ENCODE measurements around the gene SIK3.

DNA sequence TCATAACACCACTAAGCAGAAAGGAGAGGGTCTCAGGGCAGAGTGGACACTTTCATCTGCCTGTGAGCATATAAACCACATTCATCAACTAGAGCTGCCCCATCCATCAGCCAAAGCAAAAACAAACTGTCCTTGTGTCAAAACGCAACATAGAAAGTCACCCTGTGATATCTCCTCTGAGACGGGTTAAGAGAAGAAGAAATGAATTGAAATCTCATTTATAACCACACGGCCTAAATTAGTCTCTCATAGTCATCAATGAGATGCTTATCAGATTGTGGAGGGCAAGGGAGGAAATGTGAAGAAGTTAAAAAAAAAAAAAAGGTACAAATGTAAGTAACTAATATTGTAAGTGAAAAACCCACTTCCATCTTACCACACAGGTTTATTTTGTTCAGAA lies 75.7 kb downstream of the SIK3 start:
- TF ChIP-seq POLR2A (IDR thresholded peaks at IDR 0.05) = no peak
- TF ChIP-seq, protein P1, sequence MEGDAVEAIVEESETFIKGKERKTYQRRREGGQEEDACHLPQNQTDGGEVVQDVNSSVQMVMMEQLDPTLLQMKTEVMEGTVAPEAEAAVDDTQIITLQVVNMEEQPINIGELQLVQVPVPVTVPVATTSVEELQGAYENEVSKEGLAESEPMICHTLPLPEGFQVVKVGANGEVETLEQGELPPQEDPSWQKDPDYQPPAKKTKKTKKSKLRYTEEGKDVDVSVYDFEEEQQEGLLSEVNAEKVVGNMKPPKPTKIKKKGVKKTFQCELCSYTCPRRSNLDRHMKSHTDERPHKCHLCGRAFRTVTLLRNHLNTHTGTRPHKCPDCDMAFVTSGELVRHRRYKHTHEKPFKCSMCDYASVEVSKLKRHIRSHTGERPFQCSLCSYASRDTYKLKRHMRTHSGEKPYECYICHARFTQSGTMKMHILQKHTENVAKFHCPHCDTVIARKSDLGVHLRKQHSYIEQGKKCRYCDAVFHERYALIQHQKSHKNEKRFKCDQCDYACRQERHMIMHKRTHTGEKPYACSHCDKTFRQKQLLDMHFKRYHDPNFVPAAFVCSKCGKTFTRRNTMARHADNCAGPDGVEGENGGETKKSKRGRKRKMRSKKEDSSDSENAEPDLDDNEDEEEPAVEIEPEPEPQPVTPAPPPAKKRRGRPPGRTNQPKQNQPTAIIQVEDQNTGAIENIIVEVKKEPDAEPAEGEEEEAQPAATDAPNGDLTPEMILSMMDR (IDR thresholded peaks at IDR 0.05) = no peak

Measured in heart left ventricle (tissue), 13 donors.